Left colon (tissue), 2 donors: Measurements from ENCODE around the gene AWAT1. TPM values are rescaled to one million over a fixed set of nuclear protein-coding genes. Genes with fewer than 3 reads are reported as not detected.
A peak's percentile ranks its signal among the peaks of the same experiment; 100 is the strongest.
"Not testable (repeated sequence)": the region's sequence is repeated elsewhere in the genome, so short reads cannot be mapped to it uniquely, and the experiment has no call there.

Experiments used
- ATAC-seq: fragments of 200-7000 bp; cut with Tn5 transposase; one replicate; pipeline ENCODE4 v1.9.1; 2020; ENCODE audit warnings: mild to moderate bottlenecking, moderate library complexity
- DNase-seq, 2 donors: peaks; one replicate each; pipeline ENCODE4 v3.0.0-alpha.2; 2020
- intact Hi-C, 2 donors: fragments of 100-400 bp; cut with DNase I in 1 of 2; cut with micrococcal nuclease in 1 of 2; formaldehyde crosslinking; loops; one replicate each; pipeline versions ENCODE4 v1.11.2 to v1.14.0; 2022; cut with DNase I, micrococcal nuclease
- total RNA-seq, 2 donors: library from RNA; stranded (reverse); fragmentation: NEBNext Ultra II Directional; extraction: Animal tissue kit (Norgen Biotek cat#: 25700); gene quantifications; one replicate each; pipeline ENCODE4 v1.2.1, GENCODE V29; 2021
- donor health status: DM: no; HTN: no; CAD: no.
- donor health status: DM: yes; HTN: yes; CAD: no.

The AWAT1 gene
- total RNA-seq, 2 donors from 2014 or later, result not detected

GRCh38 chrX:70257423-70258288 lies 23.2 kb downstream of the AWAT1 start:
- peak; percentile 82 for ATAC-seq
- intact Hi-C loops, result no loop called here
- DNase-seq, result no peak

- DNase-seq (no peak), ATAC-seq (no peak)
- intact Hi-C loops, result no loop called here
These were observed 25.6 kb downstream of the AWAT1 start, which contains the start of gene P2RY4 for GRCh38 chrX:70260104-70260503. TSS of gene P2RY4 (minus strand) at chrX:70260204. CDS start at chrX:70259624, 580 bp downstream.

GRCh38 chrX:70262952-70263567 lies 28.6 kb downstream of the AWAT1 start:
- ATAC-seq (peak; percentile 97), DNase-seq (peak; percentile 37 to 58)
- intact Hi-C loops, result no loop called here

GRCh38 chrX:70264784-70265183 lies 30.3 kb downstream of the AWAT1 start:
- ATAC-seq (no peak), DNase-seq (no peak)
- intact Hi-C loops, result no loop called here

GRCh38 chrX:70268034-70268433 lies 33.6 kb downstream of the AWAT1 start, which contains the start of gene ARR3:
TSS of gene ARR3 (plus strand) at chrX:70268334. CDS start at chrX:70269386, 1,052 bp downstream.
- intact Hi-C loops, result no loop called here
- ATAC-seq, result no peak
- DNase-seq, result no peak

GRCh38 chrX:70274029-70274428 lies 39.6 kb downstream of the AWAT1 start:
- ATAC-seq, DNase-seq, intact Hi-C loops: not testable (repeated sequence)

GRCh38 chrX:70279081-70279480 lies 44.6 kb downstream of the AWAT1 start:
- intact Hi-C loops, result no loop called here
- DNase-seq (no peak), ATAC-seq (no peak)

GRCh38 chrX:70280573-70280972 lies 46.1 kb downstream of the AWAT1 start:
- DNase-seq (no peak), ATAC-seq (no peak)
- intact Hi-C loops, result no loop called here

GRCh38 chrX:70281951-70282350 lies 47.5 kb downstream of the AWAT1 start, which contains the start of gene RAB41:
TSS of gene RAB41 (plus strand) at chrX:70282172. CDS start at chrX:70282218, 46 bp downstream.
- ATAC-seq (no peak), DNase-seq (no peak)
- intact Hi-C loops, result no loop called here

GRCh38 chrX:70289168-70289792 lies 54.8 kb downstream of the AWAT1 start:
- ATAC-seq (peak; percentile 21), DNase-seq (no peak)
- intact Hi-C loops, result no loop called here

Other genes with a start within 250 kb of the AWAT1 start
- gene AWAT2, start 184.7 kb upstream of the AWAT1 start, total RNA-seq, result not detected
- gene OTUD6A, start 172.2 kb upstream of the AWAT1 start, total RNA-seq, result not detected
- gene IGBP1, start 101.2 kb upstream of the AWAT1 start, total RNA-seq, result 10 to 100 TPM; 64.0 to 85.0 TPM
- not detected for gene DGAT2L6, start 57.2 kb upstream of the AWAT1 start, total RNA-seq
- 1 to 10 TPM; 1.9 to 2.3 TPM for gene P2RY4, start 25.5 kb downstream of the AWAT1 start, total RNA-seq
- 1 to 10 TPM in 1 of 2 donors, under 1 TPM in 1; 0.64 to 1.2 TPM for gene ARR3, start 33.7 kb downstream of the AWAT1 start, total RNA-seq
- under 1 TPM in 1 of 2 donors, not detected in 1; 0.34 TPM for gene RAB41, start 47.5 kb downstream of the AWAT1 start, total RNA-seq
- 10 to 100 TPM; 44.8 to 45.9 TPM for gene PDZD11, start 55.3 kb downstream of the AWAT1 start, total RNA-seq
- gene KIF4A, start 55.4 kb downstream of the AWAT1 start, total RNA-seq, result 1 to 10 TPM; 2.2 to 6.7 TPM
- 10 to 100 TPM; 23.3 to 23.5 TPM for gene GDPD2, start 188.7 kb downstream of the AWAT1 start, total RNA-seq
- gene DLG3, start 210.2 kb downstream of the AWAT1 start, total RNA-seq, result 10 to 100 TPM; 69.6 to 88.9 TPM